Occipital lobe (tissue), 2 donors: ENCODE measurements around the gene FGA. TPM values are rescaled to one million over a fixed set of nuclear protein-coding genes. Genes with fewer than 3 reads are reported as not detected.
"Not testable (repeated sequence)": the region's sequence is repeated elsewhere in the genome, so short reads cannot be mapped to it uniquely, and the experiment has no call there.

Experiments
- DNase-seq: peaks from one replicate; lab custom pipeline; 2025; lab: John Stamatoyannopoulos, UW
- total RNA-seq: library from RNA; depleted of rRNA; stranded (reverse); fragments of >200 nt; gene quantifications from one replicate; pipeline ENCODE4 v1.2.3, GENCODE V29; 2014

The FGA gene
- total RNA-seq, 1 donor from 2014 or later = 2.8 TPM

GRCh38 chr4:154608361-154609252, 18.1 kb upstream of the FGA start:
- DNase-seq = no peak

GRCh38 chr4:154606728-154607723, 16.5 kb upstream of the FGA start:
- no peak for DNase-seq

- DNase-seq = no peak
These were observed 14.2 kb upstream of the FGA start for GRCh38 chr4:154604696-154605200.

GRCh38 chr4:154603033-154603943, 12.7 kb upstream of the FGA start:
- DNase-seq = no peak

- no peak for DNase-seq
These were observed 12.0 kb upstream of the FGA start for GRCh38 chr4:154602404-154603020.

GRCh38 chr4:154597798-154598774, 7.5 kb upstream of the FGA start:
- no peak for DNase-seq

- DNase-seq = not testable (repeated sequence)
These were observed 6.7 kb upstream of the FGA start for GRCh38 chr4:154597281-154597680.

- no peak for DNase-seq
These were observed 5.3 kb upstream of the FGA start for GRCh38 chr4:154595807-154596206.

- not testable (repeated sequence) for DNase-seq
These were observed 3.8 kb upstream of the FGA start for GRCh38 chr4:154594343-154594742.

GRCh38 chr4:154593868-154594267, 3.3 kb upstream of the FGA start:
- DNase-seq = peak; percentile 1

- no peak for DNase-seq
These were observed 1.3 kb upstream of the FGA start for GRCh38 chr4:154591890-154592289.

- DNase-seq = no peak
These were observed 995 bp downstream of the FGA start for GRCh38 chr4:154589296-154590197.

GRCh38 chr4:154588198-154588597, 2.3 kb downstream of the FGA start:
- no peak for DNase-seq

GRCh38 chr4:154586296-154587033, 4.1 kb downstream of the FGA start:
- DNase-seq = no peak

- no peak for DNase-seq
These were observed 5.0 kb downstream of the FGA start for GRCh38 chr4:154585369-154586018.

GRCh38 chr4:154584259-154584658, 6.3 kb downstream of the FGA start:
- no peak for DNase-seq

GRCh38 chr4:154583677-154584076, 6.9 kb downstream of the FGA start:
- DNase-seq = no peak
